ENCODE results near the gene SLC25A30.
"Not testable (repeated sequence)": the region's sequence is repeated elsewhere in the genome, so short reads cannot be mapped to it uniquely, and the experiment has no call there.

Gene SLC25A30

GRCh38 chr13:45422731-45423292 lies 4.6 kb upstream of the SLC25A30 start:
- TF ChIP-seq CTCF (conservative IDR thresholded peaks at IDR 0.05) = no peak
- H3K27ac ChIP-seq = peak overlapping the region; percentile 42

- TF ChIP-seq CTCF (conservative IDR thresholded peaks at IDR 0.05) = no peak
- no peak overlapping the region for H3K27ac ChIP-seq
These were observed 1.8 kb upstream of the SLC25A30 start for GRCh38 chr13:45419945-45420344.

GRCh38 chr13:45419389-45419788 lies 1.2 kb upstream of the SLC25A30 start:
- H3K27ac ChIP-seq = not testable (repeated sequence)

- H3K27ac ChIP-seq = peak overlapping the region; percentile 90
- no peak for TF ChIP-seq CTCF (conservative IDR thresholded peaks at IDR 0.05)
These were observed 1.6 kb downstream of the SLC25A30 start for GRCh38 chr13:45416516-45417128.

GRCh38 chr13:45415112-45415511 lies 3.1 kb downstream of the SLC25A30 start:
- H3K27ac ChIP-seq = peak overlapping the region; percentile 90
- TF ChIP-seq CTCF (conservative IDR thresholded peaks at IDR 0.05) = no peak

- H3K27ac ChIP-seq = peak overlapping the region; percentile 90
- TF ChIP-seq CTCF (conservative IDR thresholded peaks at IDR 0.05) = no peak
These were observed 4.3 kb downstream of the SLC25A30 start for GRCh38 chr13:45413826-45414307.

- peak overlapping the region; percentile 90 for H3K27ac ChIP-seq
- TF ChIP-seq CTCF (conservative IDR thresholded peaks at IDR 0.05) = no peak
These were observed 5.7 kb downstream of the SLC25A30 start for GRCh38 chr13:45412274-45413049.

Measured in VCaP (cell line).